ENCODE data around the gene TRIM73.
"Not testable (repeated sequence)": the region's sequence is repeated elsewhere in the genome, so short reads cannot be mapped to it uniquely, and the experiment has no call there.

Gene TRIM73

GRCh38 chr7:75415829-75416373, 20.5 kb downstream of the TRIM73 start:
- not testable (repeated sequence) for DNase-seq (ENCODE audit: low spot score)

GRCh38 chr7:75416787-75417186, 21.4 kb downstream of the TRIM73 start:
- DNase-seq (ENCODE audit: low spot score): not testable (repeated sequence)

GRCh38 chr7:75418292-75418858, 22.9 kb downstream of the TRIM73 start:
- DNase-seq (ENCODE audit: low spot score): not testable (repeated sequence)

- DNase-seq (ENCODE audit: low spot score): not testable (repeated sequence)
Observed at GRCh38 chr7:75419210-75419609, 23.8 kb downstream of the TRIM73 start.

- DNase-seq (ENCODE audit: low spot score): not testable (repeated sequence)
Observed at GRCh38 chr7:75419693-75420092, 24.3 kb downstream of the TRIM73 start.

GRCh38 chr7:75420152-75420551, 24.7 kb downstream of the TRIM73 start:
- DNase-seq (ENCODE audit: low spot score): not testable (repeated sequence)

- not testable (repeated sequence) for DNase-seq (ENCODE audit: low spot score)
Observed at GRCh38 chr7:75421798-75422710, 26.6 kb downstream of the TRIM73 start.

GRCh38 chr7:75423481-75423880, 28.1 kb downstream of the TRIM73 start:
- DNase-seq (ENCODE audit: low spot score): not testable (repeated sequence)

GRCh38 chr7:75439000-75439399, 43.6 kb downstream of the TRIM73 start:
- DNase-seq (ENCODE audit: low spot score): not testable (repeated sequence)

GRCh38 chr7:75442101-75442464, 46.7 kb downstream of the TRIM73 start:
- not testable (repeated sequence) for DNase-seq (ENCODE audit: low spot score)

GRCh38 chr7:75442465-75443111, 47.2 kb downstream of the TRIM73 start:
- DNase-seq (ENCODE audit: low spot score): not testable (repeated sequence)

GRCh38 chr7:75449946-75450345, 54.5 kb downstream of the TRIM73 start:
- DNase-seq (ENCODE audit: low spot score): not testable (repeated sequence)

GRCh38 chr7:75452494-75452955, 57.1 kb downstream of the TRIM73 start:
- not testable (repeated sequence) for DNase-seq (ENCODE audit: low spot score)

All from activated CD4-positive, alpha-beta T cell treated with anti-CD3 and anti-CD28 coated beads, Interleukin-2, Interleukin-4, amounts not matched to agents 100 ng/mL and 50 ng/mL, durations not matched to agents 16 hours and 8 hours (primary cell).